Body of pancreas (tissue), 4 donors: Measurements from ENCODE around the gene SYT10.

Experiments used
- POLR2A ChIP-seq, 3 donors: fragments of 450-650 bp; IDR thresholded peaks; one replicate each; pipeline ENCODE4 v1.6.1; 2016; ENCODE audit warnings: antibody characterized with exemption in 3 of 3, mild to moderate bottlenecking in 2 of 3
- TF ChIP-seq, protein P1 (sequence below), 7 experiments: fragments of 450-650 bp in 4 of 7; fragments of 200-600 bp in 3 of 7; sonication (generic) in 3 of 7; IDR thresholded peaks; one replicate each; pipeline ENCODE4 v1.5.1; 2016 to 2019; ENCODE audit warnings: antibody characterized with exemption in 7 of 7

DNA sequence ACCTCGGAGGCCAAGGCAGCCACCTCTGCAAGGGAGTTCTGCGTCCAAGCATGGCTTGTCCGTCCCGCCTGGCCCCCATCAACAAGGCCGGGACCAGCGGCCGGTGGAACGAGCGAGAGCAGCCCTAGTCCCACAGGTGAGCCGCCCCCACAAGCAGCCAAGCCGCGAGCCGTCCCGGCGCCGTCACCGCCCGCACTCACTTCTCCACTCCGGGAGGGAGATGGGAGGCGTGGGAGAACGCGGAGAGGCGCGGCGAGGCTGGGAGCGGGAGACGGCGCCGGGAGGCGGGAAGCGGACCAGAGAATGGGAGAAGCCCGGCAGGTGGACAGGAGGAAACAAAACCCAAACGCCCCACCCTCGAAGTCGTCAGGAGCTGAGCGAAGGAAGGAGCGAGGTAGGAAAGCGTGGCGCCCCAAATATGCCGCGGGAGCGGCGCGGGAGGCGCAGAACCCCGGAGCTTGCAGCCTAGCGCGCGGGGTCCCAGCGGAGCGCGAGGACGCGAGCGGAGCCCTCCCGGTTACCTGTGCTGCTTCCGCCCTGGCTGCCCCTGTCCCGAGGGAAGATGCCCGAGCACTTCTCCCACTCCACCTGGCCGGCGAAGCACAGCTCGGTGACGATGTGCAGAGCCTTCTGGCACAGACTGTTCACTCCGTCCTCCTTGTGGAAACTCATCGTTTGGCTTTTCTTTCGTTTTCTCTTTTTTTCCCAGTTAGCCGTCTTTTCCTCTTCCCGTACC lies 600 bp downstream of the SYT10 start:
- no peak for TF ChIP-seq POLR2A (IDR thresholded peaks at IDR 0.05)
- TF ChIP-seq, protein P1, sequence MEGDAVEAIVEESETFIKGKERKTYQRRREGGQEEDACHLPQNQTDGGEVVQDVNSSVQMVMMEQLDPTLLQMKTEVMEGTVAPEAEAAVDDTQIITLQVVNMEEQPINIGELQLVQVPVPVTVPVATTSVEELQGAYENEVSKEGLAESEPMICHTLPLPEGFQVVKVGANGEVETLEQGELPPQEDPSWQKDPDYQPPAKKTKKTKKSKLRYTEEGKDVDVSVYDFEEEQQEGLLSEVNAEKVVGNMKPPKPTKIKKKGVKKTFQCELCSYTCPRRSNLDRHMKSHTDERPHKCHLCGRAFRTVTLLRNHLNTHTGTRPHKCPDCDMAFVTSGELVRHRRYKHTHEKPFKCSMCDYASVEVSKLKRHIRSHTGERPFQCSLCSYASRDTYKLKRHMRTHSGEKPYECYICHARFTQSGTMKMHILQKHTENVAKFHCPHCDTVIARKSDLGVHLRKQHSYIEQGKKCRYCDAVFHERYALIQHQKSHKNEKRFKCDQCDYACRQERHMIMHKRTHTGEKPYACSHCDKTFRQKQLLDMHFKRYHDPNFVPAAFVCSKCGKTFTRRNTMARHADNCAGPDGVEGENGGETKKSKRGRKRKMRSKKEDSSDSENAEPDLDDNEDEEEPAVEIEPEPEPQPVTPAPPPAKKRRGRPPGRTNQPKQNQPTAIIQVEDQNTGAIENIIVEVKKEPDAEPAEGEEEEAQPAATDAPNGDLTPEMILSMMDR (IDR thresholded peaks at IDR 0.05): no peak
